CD14-positive monocyte (primary cell): ENCODE measurements around the gene DGKE. TPM values are rescaled to one million over a fixed set of nuclear protein-coding genes. Genes with fewer than 3 reads are reported as not detected.

ENCODE experiments used
- DNase-seq, 3 donors: peaks; one replicate each; pipeline ENCODE4 v3.0.0-alpha.2; 2011 to 2022
- H2AFZ ChIP-seq: 2 replicates; pipeline ENCODE4 v1.6.0; 2012; ENCODE audit warnings: mild to moderate bottlenecking, low read depth, low read length, inconsistent platforms; ENCODE audit not compliant: insufficient read depth, poor library complexity, severe bottlenecking
- H3K27ac ChIP-seq, 2 donors: 1 replicate in 1 of 2; 2 replicates in 1 of 2; pipeline ENCODE4 v1.5.1; 2012 to 2013; ENCODE audit warnings: low read length in 2 of 2, control low read depth in 1 of 2, inconsistent platforms in 1 of 2, low read depth in 1 of 2, mild to moderate bottlenecking in 1 of 2
- H3K27me3 ChIP-seq, 2 donors: one replicate each; pipeline versions ENCODE4 v1.6.0 to v1.6.1; 2011 to 2013; ENCODE audit warnings: low read length in 2 of 2; ENCODE audit not compliant: control insufficient read depth in 2 of 2, insufficient read depth in 2 of 2
- H3K36me3 ChIP-seq, 2 donors: replicated peaks in 1 of 2; 1 replicate in 1 of 2; 2 replicates in 1 of 2; pipeline versions ENCODE4 v1.5.1 to v1.6.1; 2012 to 2013; ENCODE audit warnings: low read length in 2 of 2, control low read depth in 1 of 2, inconsistent platforms in 1 of 2, mild to moderate bottlenecking in 1 of 2; ENCODE audit not compliant: insufficient read depth in 2 of 2, control insufficient read depth in 1 of 2
- H3K4me1 ChIP-seq, 2 donors: 1 replicate in 1 of 2; 2 replicates in 1 of 2; pipeline versions ENCODE4 v1.5.1 to v1.6.1; 2012 to 2013; ENCODE audit warnings: low read length in 2 of 2, control low read depth in 1 of 2, inconsistent platforms in 1 of 2, mild to moderate bottlenecking in 1 of 2, moderate library complexity in 1 of 2; ENCODE audit not compliant: insufficient read depth in 2 of 2, control insufficient read depth in 1 of 2
- H3K4me2 ChIP-seq: replicated peaks from 2 replicates; pipeline ENCODE3; 2012; ENCODE audit warnings: low read length, moderate library complexity, mild to moderate bottlenecking; ENCODE audit not compliant: poor library complexity, severe bottlenecking; ENCODE audit errors: extremely low read depth
- H3K4me3 ChIP-seq, 3 experiments: fragments of 200-600 bp in 1 of 3; sonication (generic) in 1 of 3; replicated peaks in 1 of 3; 1 replicate in 2 of 3; 2 replicates in 1 of 3; pipeline ENCODE4 v1.5.1; 2011 to 2013; ENCODE audit warnings: low read length in 3 of 3, mild to moderate bottlenecking in 3 of 3, control low read depth in 2 of 3, low read depth in 2 of 3, inconsistent platforms in 1 of 3, moderate library complexity in 1 of 3
- H3K79me2 ChIP-seq: 2 replicates; pipeline ENCODE4 v1.6.0; 2012; ENCODE audit warnings: mild to moderate bottlenecking, control low read depth, inconsistent platforms, low read length, moderate library complexity; ENCODE audit not compliant: insufficient read depth
- H3K9ac ChIP-seq: 2 replicates; pipeline ENCODE4 v1.6.0; 2017; ENCODE audit warnings: low read length, mild to moderate bottlenecking; ENCODE audit not compliant: insufficient read depth, poor library complexity, severe bottlenecking
- H3K9me3 ChIP-seq, 2 donors: replicated peaks in 1 of 2; 1 replicate in 1 of 2; 2 replicates in 1 of 2; pipeline versions ENCODE4 v1.5.1 to v1.6.1; 2012 to 2013; ENCODE audit warnings: low read length in 2 of 2, control low read depth in 1 of 2; ENCODE audit not compliant: control insufficient read depth in 1 of 2, insufficient read depth in 1 of 2
- H4K20me1 ChIP-seq: 2 replicates; pipeline ENCODE4 v1.6.0; 2012; ENCODE audit warnings: mild to moderate bottlenecking, low read length, control low read depth, moderate library complexity; ENCODE audit not compliant: insufficient read depth
- H3K27ac Mint-ChIP-seq, 7 donors: one replicate each; pipeline ENCODE4 v1.8.0; 2020; ENCODE audit warnings: mild to moderate bottlenecking in 7 of 7, mixed read lengths in 7 of 7, moderate library complexity in 6 of 7, inconsistent platforms in 2 of 7
- H3K27me3 Mint-ChIP-seq, 3 donors: one replicate each; pipeline ENCODE4 v1.8.0; 2021 to 2022; ENCODE audit warnings: low read depth in 3 of 3, mild to moderate bottlenecking in 3 of 3, mixed read lengths in 3 of 3, moderate library complexity in 3 of 3, inconsistent platforms in 1 of 3
- H3K36me3 Mint-ChIP-seq, 2 donors: one replicate each; pipeline ENCODE4 v1.8.0; 2020; ENCODE audit warnings: mixed read lengths in 2 of 2, inconsistent platforms in 1 of 2, mild to moderate bottlenecking in 1 of 2
- H3K4me1 Mint-ChIP-seq: one replicate; pipeline ENCODE4 v1.8.0; 2020; ENCODE audit warnings: mild to moderate bottlenecking, mixed read lengths
- H3K4me3 Mint-ChIP-seq, 2 donors: one replicate each; pipeline ENCODE4 v1.8.0; 2020; ENCODE audit warnings: mild to moderate bottlenecking in 2 of 2, mixed read lengths in 2 of 2, moderate library complexity in 1 of 2
- H3K9me3 Mint-ChIP-seq, 7 donors: one replicate each; pipeline ENCODE4 v1.8.0; 2020 to 2022; ENCODE audit warnings: mixed read lengths in 7 of 7, mild to moderate bottlenecking in 6 of 7, moderate library complexity in 6 of 7, inconsistent platforms in 2 of 7
- CTCF ChIP-seq: fragments of 200-600 bp; IDR thresholded peaks from one replicate; pipeline ENCODE4 v1.8.0; 2022; ENCODE audit warnings: antibody characterized with exemption, mild to moderate bottlenecking
- WGBS: methylation state at CpG from one replicate; pipeline ENCODE4 v1.1.5; 2013; ENCODE audit warnings: missing lambda C conversion rate; ENCODE audit not compliant: insufficient coverage; 5-methylcytosine and 5-hydroxymethylcytosine counted together
- intact Hi-C, 2 donors: fragments of 100-400 bp; cut with micrococcal nuclease; formaldehyde crosslinking; loops; one replicate each; pipeline versions ENCODE4 v1.15.0 to v1.15.1; 2023
- polyA plus RNA-seq, 3 donors: library from polyadenylated mRNA; depleted of rRNA in 1 of 3; unstranded in 2 of 3; stranded (reverse) in 1 of 3; fragments of 300-500 nt in 2 of 3; fragments of >200 nt in 1 of 3; fragmentation: Illumina TruSeq in 2 of 3; gene quantifications; 1 replicate in 2 of 3; 2 replicates in 1 of 3; pipeline ENCODE4 v1.2.3, GENCODE V29; 2012 to 2021

DGKE gene
- polyA plus RNA-seq, 3 donors: 1.1 to 3.0 (median 1.5) TPM

DNA sequence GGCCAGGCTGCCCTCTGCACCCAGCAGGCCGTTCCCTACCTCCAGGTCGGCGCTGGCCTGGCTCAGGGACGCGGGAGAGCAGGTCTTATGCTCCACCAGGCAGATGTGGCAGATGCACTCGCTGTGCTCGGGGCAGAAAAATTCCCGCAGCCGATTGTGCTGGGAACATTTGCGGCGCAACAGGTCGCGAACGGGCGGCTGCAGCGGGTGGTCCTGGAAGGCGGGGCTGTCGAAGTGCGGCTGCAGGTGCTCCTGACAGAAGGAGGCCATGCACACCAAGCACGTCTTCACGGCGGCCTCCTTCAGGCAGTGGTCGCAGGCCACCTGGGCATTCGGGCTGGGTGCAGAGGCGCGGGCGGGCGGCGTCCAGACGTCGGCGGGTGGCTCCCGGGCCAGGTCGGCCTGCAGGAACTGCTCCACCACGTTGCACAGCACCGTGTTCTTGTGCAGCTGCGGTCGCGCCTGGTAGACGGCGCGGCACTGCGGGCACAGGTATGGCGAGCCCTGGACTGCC is 79.5 kb downstream of the DGKE start:
- peak overlapping the region; percentile 95 for H3K9ac ChIP-seq
- peak overlapping the region; percentile 95 to 98 for H3K4me3 Mint-ChIP-seq
- H3K36me3 Mint-ChIP-seq: peaks cover 23 to 36% of the 10 kb centered on the region in 2 donors
- H3K27me3 ChIP-seq: no peaks in the 10 kb centered on the region
- H3K79me2 ChIP-seq: peaks cover 71% of the 10 kb centered on the region
- peaks cover 73% of the 10 kb centered on the region for H3K4me1 Mint-ChIP-seq
- TF ChIP-seq CTCF: no peak
- H3K4me3 ChIP-seq: peak overlapping the region; percentile 64 to 98 (median 87)
- peaks cover 71 to 88% of the 10 kb centered on the region in 2 donors for H3K4me1 ChIP-seq
- peak overlapping the region; percentile 98 to 99 for H3K27ac ChIP-seq
- H2AFZ ChIP-seq: peak overlapping the region; percentile 64
- under 1% methylated on average over 44 of the region's 44 CpGs for WGBS
- no peak for DNase-seq
- H3K9me3 Mint-ChIP-seq: peaks cover 0 to 6% (median 4%) of the 10 kb centered on the region in 7 donors
- H3K9me3 ChIP-seq: no peaks in the 10 kb centered on the region
- H3K4me2 ChIP-seq: peak overlapping the region; percentile 93
- H4K20me1 ChIP-seq: peaks cover 49% of the 10 kb centered on the region
- peak overlapping the region; percentile 95 to 98 (median 96) for H3K27ac Mint-ChIP-seq
- H3K27me3 Mint-ChIP-seq: peaks cover 0 to under 1% (median 0%) of the 10 kb centered on the region in 3 donors
- H3K36me3 ChIP-seq: peaks cover 0 to 7% of the 10 kb centered on the region in 2 donors
- intact Hi-C loops: loop anchor here in 1 of 2 donors (5.0 kb wide), 1 partner anchor 81 kb away; the partner anchor contains the start of genes C17orf67 and DGKE

DNA sequence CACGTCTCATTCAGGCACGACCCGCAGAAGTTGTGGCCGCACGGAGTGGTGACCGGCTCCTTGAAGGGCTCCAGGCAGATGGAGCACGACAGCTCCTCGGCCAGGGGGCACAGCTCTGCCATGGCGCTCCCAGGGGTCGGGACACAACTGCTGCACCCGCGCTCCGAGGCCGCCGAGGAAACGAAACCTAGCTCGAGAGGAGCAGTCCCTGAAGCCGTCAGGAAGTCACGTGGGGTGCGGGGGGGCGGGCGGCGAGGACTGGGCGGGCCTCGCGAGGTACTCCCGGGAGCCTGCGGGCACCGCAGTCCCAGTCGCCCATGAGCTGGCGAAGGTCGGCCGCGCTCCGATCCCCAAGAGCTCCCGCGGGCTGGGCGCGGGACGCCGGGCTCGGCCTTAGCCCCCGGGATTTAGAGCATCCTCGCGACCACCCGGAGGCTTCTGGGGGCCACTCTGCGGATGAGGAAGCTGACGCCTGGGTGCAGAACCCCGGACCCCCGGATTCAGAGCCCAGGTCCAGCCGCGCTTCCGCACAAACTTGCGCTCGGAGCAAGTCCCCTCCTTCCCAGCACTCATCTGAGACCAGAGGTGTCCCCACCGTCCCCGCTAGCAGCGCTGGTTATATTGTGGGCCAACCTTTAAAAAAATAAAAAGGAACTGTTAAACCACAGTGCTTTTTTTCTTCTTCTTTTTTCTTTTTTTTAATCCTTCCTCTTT is 80.1 kb downstream of the DGKE start, which contains the start of gene TRIM25:
Gene TRIM25 (minus strand): TSS at position 183 of the 714 bp plus-strand sequence. CDS start 61 bp downstream, at position 122.
- intact Hi-C loops: loop anchor here in 1 of 2 donors (5.0 kb wide), 1 partner anchor 82 kb away; the partner anchor contains the start of genes C17orf67 and DGKE
- Mint-ChIP-seq H3K27ac (peak within 1 kb of the TSS; percentile 95 to 98 (median 96)), H3K9me3 (peaks cover 0 to 6% (median 4%) of the 10 kb centered on the region in 7 donors), H3K4me3 (peak within 1 kb of the TSS; percentile 95 to 98), H3K27me3 (no peaks in the 10 kb centered on the region), H3K36me3 (peaks cover 17 to 32% of the 10 kb centered on the region in 2 donors), H3K4me1 (peaks cover 73% of the 10 kb centered on the region)
- Histone ChIP-seq H3K27me3 (no peaks in the 10 kb centered on the region), H3K9me3 (no peaks in the 10 kb centered on the region), H3K4me2 (peak within 1 kb of the TSS; percentile 93), H3K4me1 (peaks cover 71 to 88% of the 10 kb centered on the region in 2 donors), H3K9ac (peak within 1 kb of the TSS; percentile 95), H2AFZ (peak within 1 kb of the TSS; percentile 64), H3K27ac (peak within 1 kb of the TSS; percentile 98 to 99), H4K20me1 (peaks cover 43% of the 10 kb centered on the region), H3K79me2 (peaks cover 65% of the 10 kb centered on the region), H3K4me3 (peak within 1 kb of the TSS; percentile 64 to 98 (median 87)), H3K36me3 (peaks cover 0 to 7% of the 10 kb centered on the region in 2 donors)
- WGBS: under 1% methylated on average over 54 of the region's 58 CpGs
- TF ChIP-seq CTCF: no peak
- DNase-seq: peak; percentile 84 to 95 (median 94)
